IMR-90 (cell line): ENCODE data around the gene MEF2C. TPM values are rescaled to one million over a fixed set of nuclear protein-coding genes. Genes with fewer than 3 reads are reported as not detected.

Source experiments
- ATAC-seq: fragments of 200-7000 bp; cut with Tn5 transposase; 2 replicates; pipeline ENCODE4 v1.9.1; 2020; ENCODE audit warnings: low read depth, mild to moderate bottlenecking, moderate library complexity
- BruUV-seq: library from RNA; stranded (reverse); fragments of 400-500 nt; replicated peaks from 2 replicates; lab custom pipeline; 2021; lab: Mats Ljungman, UMichigan
- CTCF ChIA-PET: fragments of 300-600 bp; formaldehyde crosslinking; extraction: SDS; loops from one replicate; lab custom pipeline; 2021; ENCODE audit warnings: antibody characterized with exemption; lab: Yijun Ruan, JAX
- POLR2A ChIA-PET: fragments of 300-600 bp; sonication (Branson Sonifier 250); formaldehyde crosslinking; loops from one replicate; lab custom pipeline; 2022; ENCODE audit warnings: antibody characterized with exemption; ENCODE audit not compliant: unreplicated experiment; lab: Charles Lee
- DNase-seq: peaks from one replicate; pipeline ENCODE4 v3.0.0; 2013
- H2AFZ ChIP-seq: replicated peaks from 2 replicates; pipeline ENCODE3; 2013; ENCODE audit warnings: low read length, mild to moderate bottlenecking; ENCODE audit not compliant: poor library complexity
- H2AK5ac ChIP-seq: 2 replicates; pipeline ENCODE4 v1.6.1; 2013; ENCODE audit warnings: low read depth, low read length, inconsistent platforms
- H2AK9ac ChIP-seq: replicated peaks from 2 replicates; pipeline ENCODE3; 2013; ENCODE audit warnings: mild to moderate bottlenecking, low read depth, low read length, moderate library complexity; ENCODE audit not compliant: poor library complexity
- H2BK120ac ChIP-seq: 2 replicates; pipeline ENCODE4 v1.6.1; 2013; ENCODE audit warnings: low read depth, low read length, inconsistent platforms
- H2BK15ac ChIP-seq: 3 replicates; pipeline ENCODE4 v1.6.1; 2013; ENCODE audit warnings: low read depth, low read length, inconsistent platforms
- H2BK20ac ChIP-seq: 2 replicates; pipeline ENCODE4 v1.6.1; 2013; ENCODE audit warnings: low read depth, mild to moderate bottlenecking, inconsistent platforms, low read length, moderate library complexity
- H2BK5ac ChIP-seq: 2 replicates; pipeline ENCODE4 v1.6.1; 2013; ENCODE audit warnings: mild to moderate bottlenecking, low read depth, low read length, inconsistent platforms; ENCODE audit not compliant: poor library complexity, severe bottlenecking
- H3K14ac ChIP-seq: replicated peaks from 2 replicates; pipeline ENCODE4 v1.6.1; 2013; ENCODE audit warnings: low read depth, low read length, inconsistent platforms
- H3K18ac ChIP-seq: 2 replicates; pipeline ENCODE4 v1.6.1; 2013; ENCODE audit warnings: low read depth, low read length, control low read depth
- H3K23ac ChIP-seq: 2 replicates; pipeline ENCODE4 v1.6.1; 2013; ENCODE audit warnings: low read depth, low read length, inconsistent platforms
- H3K27ac ChIP-seq: 2 replicates; pipeline ENCODE4 v1.5.1; 2013; ENCODE audit warnings: mild to moderate bottlenecking, control low read depth, low read length; ENCODE audit not compliant: insufficient read depth
- H3K27me3 ChIP-seq: 2 replicates; pipeline ENCODE4 v1.6.1; 2013; ENCODE audit warnings: low read length; ENCODE audit not compliant: control insufficient read depth, insufficient read depth
- H3K36me3 ChIP-seq: 2 replicates; pipeline ENCODE4 v1.6.1; 2013; ENCODE audit warnings: low read length, mixed read lengths; ENCODE audit not compliant: control insufficient read depth, insufficient read depth
- H3K4ac ChIP-seq: 2 replicates; pipeline ENCODE4 v1.6.1; 2013; ENCODE audit warnings: low read depth, low read length, inconsistent platforms
- H3K4me1 ChIP-seq: 2 replicates; pipeline ENCODE4 v1.6.1; 2013; ENCODE audit warnings: low read length, mixed read lengths; ENCODE audit not compliant: control insufficient read depth, insufficient read depth
- H3K4me2 ChIP-seq: 2 replicates; pipeline ENCODE4 v1.6.1; 2013; ENCODE audit warnings: low read depth, mild to moderate bottlenecking, control low read depth, low read length, moderate library complexity
- H3K4me3 ChIP-seq: 2 replicates; pipeline ENCODE4 v1.5.1; 2013; ENCODE audit warnings: low read depth, mild to moderate bottlenecking, control low read depth, low read length, moderate library complexity; ENCODE audit not compliant: insufficient read depth
- H3K56ac ChIP-seq: 2 replicates; pipeline ENCODE4 v1.6.1; 2013; ENCODE audit warnings: low read length, inconsistent platforms; ENCODE audit not compliant: insufficient read depth; ENCODE audit errors: extremely low read depth
- H3K79me1 ChIP-seq, 2 experiments: 2 replicates each; pipeline ENCODE4 v1.6.1; 2013; ENCODE audit warnings: low read length in 2 of 2, inconsistent platforms in 1 of 2, low read depth in 1 of 2
- H3K9ac ChIP-seq: 2 replicates; pipeline ENCODE4 v1.6.1; 2013; ENCODE audit warnings: low read depth, low read length, control low read depth
- H3K9me1 ChIP-seq: 2 replicates; pipeline ENCODE4 v1.6.1; 2013; ENCODE audit warnings: low read length, inconsistent platforms; ENCODE audit not compliant: insufficient read depth
- H3K9me3 ChIP-seq: 2 replicates; pipeline ENCODE4 v1.6.1; 2013; ENCODE audit warnings: low read length; ENCODE audit not compliant: control insufficient read depth, insufficient read depth
- H4K20me1 ChIP-seq: 2 replicates; pipeline ENCODE4 v1.6.1; 2013; ENCODE audit warnings: low read length, inconsistent platforms; ENCODE audit not compliant: insufficient read depth
- H4K5ac ChIP-seq: 2 replicates; pipeline ENCODE4 v1.6.1; 2013; ENCODE audit warnings: mild to moderate bottlenecking, low read depth, low read length, control low read depth
- H4K8ac ChIP-seq, 2 experiments: 2 replicates each; pipeline ENCODE4 v1.6.1; 2013; ENCODE audit warnings: low read depth in 2 of 2, low read length in 2 of 2, control low read depth in 1 of 2, inconsistent platforms in 1 of 2
- H4K91ac ChIP-seq: 2 replicates; pipeline ENCODE4 v1.6.1; 2013; ENCODE audit warnings: low read depth, low read length, inconsistent platforms; ENCODE audit not compliant: insufficient read depth
- BHLHE40 ChIP-seq: fragments of 150-350 bp; IDR thresholded peaks from 2 replicates; pipeline ENCODE4 v1.6.1; 2016; ENCODE audit warnings: mild to moderate bottlenecking, low read depth, low read length
- CEBPB ChIP-seq: IDR thresholded peaks from 2 replicates; pipeline ENCODE4 v1.6.1; 2012; ENCODE audit warnings: low read depth, low read length, improper control_type of control experiment
- CHD1 ChIP-seq: IDR thresholded peaks from 2 replicates; pipeline ENCODE4 v1.6.1; 2012; ENCODE audit warnings: low read depth, low read length, improper control_type of control experiment
- FOS ChIP-seq: fragments of 150-350 bp; IDR thresholded peaks from 2 replicates; pipeline ENCODE4 v1.6.1; 2016; ENCODE audit warnings: low read depth, low read length
- MAZ ChIP-seq: IDR thresholded peaks from 2 replicates; pipeline ENCODE4 v1.6.1; 2012; ENCODE audit warnings: low read depth, mild to moderate bottlenecking, low read length, improper control_type of control experiment, moderate library complexity, borderline replicate concordance
- RCOR1 ChIP-seq: IDR thresholded peaks from 2 replicates; pipeline ENCODE4 v1.6.1; 2012; ENCODE audit warnings: mild to moderate bottlenecking, low read length, improper control_type of control experiment; ENCODE audit not compliant: insufficient replicate concordance
- WGBS, 2 experiments: methylation state at CpG; one replicate each; pipeline versions ENCODE4 v1.1.5 to v1.1.7; 2013; ENCODE audit warnings: missing lambda C conversion rate in 2 of 2; ENCODE audit not compliant: insufficient read length in 1 of 2; ENCODE audit errors: extremely low coverage in 2 of 2; 5-methylcytosine and 5-hydroxymethylcytosine counted together
- dilution Hi-C: fragments of 300-500 bp; cut with HindIII; formaldehyde crosslinking; loops from one replicate; pipeline ENCODE4 v1.14.3; 2018; ENCODE audit warnings: low sequenced_read_pairs; ENCODE audit not compliant: unreplicated experiment
- in situ Hi-C: fragments of 300-500 bp; cut with MboI; formaldehyde crosslinking; loops from 3 replicates; pipeline ENCODE4 v1.14.3; 2019; ENCODE audit warnings: low sequenced_read_pairs, inconsistent platforms, mixed read lengths
- intact Hi-C: fragments of 100-400 bp; cut with micrococcal nuclease; formaldehyde crosslinking; loops from 2 replicates; pipeline ENCODE4 v1.10.0; 2022
- polyA plus RNA-seq, 3 experiments: library from polyadenylated mRNA; depleted of rRNA; stranded (reverse); fragments of >200 nt; gene quantifications; 2 replicates each; pipeline ENCODE4 v1.2.3, GENCODE V29; 2012; ENCODE audit warnings: low replicate concordance in 1 of 3
- total RNA-seq: library from RNA; depleted of rRNA; stranded (reverse); fragments of >200 nt; gene quantifications from 2 replicates; pipeline ENCODE4 v1.2.3, GENCODE V29; 2012
- TF ChIP-seq, protein P1 (sequence below): conservative IDR thresholded peaks from 2 replicates; pipeline ENCODE4 v1.5.1; 2012; ENCODE audit warnings: mild to moderate bottlenecking, low read depth, low read length, improper control_type of control experiment

The MEF2C gene
- total and polyA plus RNA-seq, 2 of the 4 experiments (the other 2 are of a cell fraction) = 1.5 to 6.8 TPM

DNA sequence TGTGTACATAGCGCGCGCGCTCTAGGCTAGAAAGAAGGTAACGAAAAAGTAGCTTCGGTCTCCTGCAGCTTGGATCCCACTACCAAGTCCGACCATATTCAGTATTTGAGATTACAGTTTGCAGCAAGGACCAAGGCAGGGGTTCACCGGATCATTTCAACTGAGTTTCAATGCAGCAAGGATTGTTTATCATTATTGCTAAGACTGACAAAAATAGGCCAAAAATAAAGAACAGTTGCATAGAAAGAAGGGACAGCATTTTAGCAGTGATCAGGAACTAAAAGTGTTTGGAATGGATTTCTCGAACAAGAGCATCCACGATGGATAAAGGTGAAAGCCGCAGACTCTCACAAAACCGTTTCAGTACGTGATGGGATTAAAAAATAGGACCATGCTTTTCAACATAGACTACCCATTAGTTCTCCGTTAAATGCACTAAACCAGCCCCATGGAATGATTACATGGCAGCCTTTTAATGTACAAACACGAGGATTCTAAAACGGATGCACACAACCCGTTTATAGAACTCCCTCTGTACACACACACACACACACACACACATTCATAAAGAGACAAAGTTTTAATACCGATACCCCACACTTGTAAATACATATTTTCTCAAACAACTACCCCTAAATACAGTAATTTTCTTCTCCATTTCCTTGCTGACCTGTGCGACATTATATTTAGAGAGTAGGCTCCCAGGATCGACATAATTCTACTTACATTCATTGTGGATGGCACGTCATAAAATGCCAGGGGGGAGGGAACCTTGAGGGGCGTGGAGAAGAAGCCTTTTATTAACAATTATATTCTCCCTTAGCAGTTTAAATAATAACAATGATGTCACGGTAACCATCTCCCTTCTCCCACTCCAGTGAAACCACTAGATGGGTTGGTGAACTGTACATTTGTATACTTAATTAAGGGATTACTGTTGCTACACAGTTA, 197.1 kb downstream of the MEF2C start:
- Histone ChIP-seq H3K23ac (no peak overlapping the region), H3K4me2 (no peak overlapping the region), H3K4ac (no peak overlapping the region), H3K9ac (no peak overlapping the region), H2AFZ (no peak overlapping the region), H4K5ac (no peak overlapping the region), H2BK15ac (no peak overlapping the region), H3K79me1 (no peaks in the 10 kb centered on the region), H3K4me3 (no peak overlapping the region), H3K27ac (no peak overlapping the region), H2BK120ac (no peak overlapping the region), H3K27me3 (peaks cover 88% of the 10 kb centered on the region), H2BK20ac (no peak overlapping the region), H3K14ac (no peak overlapping the region), H2BK5ac (no peak overlapping the region), H4K8ac (no peak overlapping the region), H3K9me1 (no peaks in the 10 kb centered on the region), H3K56ac (no peak overlapping the region), H2AK5ac (no peak overlapping the region), H3K18ac (no peak overlapping the region), H3K36me3 (no peaks in the 10 kb centered on the region), H3K4me1 (0 out of 2 replicates have a peak, but pooled peaks cover 2% of the 10 kb centered on the region), H4K91ac (no peak overlapping the region), H2AK9ac (no peak overlapping the region), H4K20me1 (no peaks in the 10 kb centered on the region), H3K9me3 (peaks cover 8% of the 10 kb centered on the region)
- dilution Hi-C loops = no loop called here
- no peak for DNase-seq
- in situ Hi-C loops = loop anchor here (5.0 to 10.0 kb wide), 3 partner anchors 544 to 1261 kb away; no protein-coding TSS in a partner anchor
- ChIA-PET POLR2A (no interaction called here), CTCF (interaction anchor here (1.5 kb wide), 1 partner anchor 904 kb away, joined by 7 read pairs; no protein-coding TSS in a partner anchor)
- no peak for TF ChIP-seq CHD1
- TF ChIP-seq RCOR1 = no peak
- TF ChIP-seq CEBPB = no peak
- TF ChIP-seq FOS = no peak
- no peak for TF ChIP-seq BHLHE40
- TF ChIP-seq, protein P1, sequence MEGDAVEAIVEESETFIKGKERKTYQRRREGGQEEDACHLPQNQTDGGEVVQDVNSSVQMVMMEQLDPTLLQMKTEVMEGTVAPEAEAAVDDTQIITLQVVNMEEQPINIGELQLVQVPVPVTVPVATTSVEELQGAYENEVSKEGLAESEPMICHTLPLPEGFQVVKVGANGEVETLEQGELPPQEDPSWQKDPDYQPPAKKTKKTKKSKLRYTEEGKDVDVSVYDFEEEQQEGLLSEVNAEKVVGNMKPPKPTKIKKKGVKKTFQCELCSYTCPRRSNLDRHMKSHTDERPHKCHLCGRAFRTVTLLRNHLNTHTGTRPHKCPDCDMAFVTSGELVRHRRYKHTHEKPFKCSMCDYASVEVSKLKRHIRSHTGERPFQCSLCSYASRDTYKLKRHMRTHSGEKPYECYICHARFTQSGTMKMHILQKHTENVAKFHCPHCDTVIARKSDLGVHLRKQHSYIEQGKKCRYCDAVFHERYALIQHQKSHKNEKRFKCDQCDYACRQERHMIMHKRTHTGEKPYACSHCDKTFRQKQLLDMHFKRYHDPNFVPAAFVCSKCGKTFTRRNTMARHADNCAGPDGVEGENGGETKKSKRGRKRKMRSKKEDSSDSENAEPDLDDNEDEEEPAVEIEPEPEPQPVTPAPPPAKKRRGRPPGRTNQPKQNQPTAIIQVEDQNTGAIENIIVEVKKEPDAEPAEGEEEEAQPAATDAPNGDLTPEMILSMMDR = no peak
- no peak for TF ChIP-seq MAZ
- no peak for ATAC-seq
- intact Hi-C loops = no loop called here
- no TSS peak for BruUV-seq
- WGBS, 2 experiments = 7% methylated on average over 3 of the region's 23 CpGs; no CpG with 5 or more reads in 1 of the 2 experiments
